ENCODE measurements around the gene SCTR.

The SCTR gene

DNA sequence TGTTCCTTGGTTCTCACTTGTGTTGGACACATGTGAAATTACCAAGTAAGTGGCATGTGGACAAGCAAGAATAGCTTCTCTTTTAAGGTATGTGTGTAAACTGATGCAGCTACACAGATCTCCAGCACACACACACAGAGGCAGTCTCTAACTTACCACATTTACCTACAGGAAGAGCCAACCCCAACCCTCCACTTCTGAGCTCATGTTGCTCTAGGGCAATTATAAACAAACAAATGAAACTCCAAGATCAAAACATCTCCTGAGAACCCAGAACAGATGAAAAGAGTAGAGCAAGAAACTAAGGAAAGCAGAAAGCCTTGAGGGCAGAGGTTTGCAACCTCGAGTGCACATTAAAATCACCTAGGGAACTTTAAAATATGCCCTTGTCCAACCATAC lies 108.7 kb downstream of the SCTR start:
- TF ChIP-seq, protein P1, sequence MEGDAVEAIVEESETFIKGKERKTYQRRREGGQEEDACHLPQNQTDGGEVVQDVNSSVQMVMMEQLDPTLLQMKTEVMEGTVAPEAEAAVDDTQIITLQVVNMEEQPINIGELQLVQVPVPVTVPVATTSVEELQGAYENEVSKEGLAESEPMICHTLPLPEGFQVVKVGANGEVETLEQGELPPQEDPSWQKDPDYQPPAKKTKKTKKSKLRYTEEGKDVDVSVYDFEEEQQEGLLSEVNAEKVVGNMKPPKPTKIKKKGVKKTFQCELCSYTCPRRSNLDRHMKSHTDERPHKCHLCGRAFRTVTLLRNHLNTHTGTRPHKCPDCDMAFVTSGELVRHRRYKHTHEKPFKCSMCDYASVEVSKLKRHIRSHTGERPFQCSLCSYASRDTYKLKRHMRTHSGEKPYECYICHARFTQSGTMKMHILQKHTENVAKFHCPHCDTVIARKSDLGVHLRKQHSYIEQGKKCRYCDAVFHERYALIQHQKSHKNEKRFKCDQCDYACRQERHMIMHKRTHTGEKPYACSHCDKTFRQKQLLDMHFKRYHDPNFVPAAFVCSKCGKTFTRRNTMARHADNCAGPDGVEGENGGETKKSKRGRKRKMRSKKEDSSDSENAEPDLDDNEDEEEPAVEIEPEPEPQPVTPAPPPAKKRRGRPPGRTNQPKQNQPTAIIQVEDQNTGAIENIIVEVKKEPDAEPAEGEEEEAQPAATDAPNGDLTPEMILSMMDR (IDR thresholded peaks at IDR 0.05), result no peak

DNA sequence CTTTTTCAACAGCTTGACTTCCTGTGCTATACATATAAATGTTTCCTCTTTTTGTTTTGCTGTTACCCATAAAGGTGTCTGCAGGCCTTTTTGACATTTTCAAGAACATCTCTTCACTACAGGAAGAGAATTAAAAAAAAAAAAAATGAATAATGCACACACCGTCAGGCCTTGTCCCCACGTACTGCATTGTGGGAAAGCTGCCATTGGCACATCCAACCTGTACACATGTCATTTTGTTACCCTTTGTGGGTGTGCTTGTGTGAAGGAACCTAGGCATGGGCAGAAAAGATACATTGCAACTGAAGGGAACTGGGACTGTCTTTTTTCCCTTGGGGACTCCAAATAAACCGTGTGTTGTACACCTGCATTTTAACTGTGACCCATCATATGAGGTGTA lies 109.4 kb downstream of the SCTR start:
- TF ChIP-seq, protein P1 (IDR thresholded peaks at IDR 0.05), result no peak

DNA sequence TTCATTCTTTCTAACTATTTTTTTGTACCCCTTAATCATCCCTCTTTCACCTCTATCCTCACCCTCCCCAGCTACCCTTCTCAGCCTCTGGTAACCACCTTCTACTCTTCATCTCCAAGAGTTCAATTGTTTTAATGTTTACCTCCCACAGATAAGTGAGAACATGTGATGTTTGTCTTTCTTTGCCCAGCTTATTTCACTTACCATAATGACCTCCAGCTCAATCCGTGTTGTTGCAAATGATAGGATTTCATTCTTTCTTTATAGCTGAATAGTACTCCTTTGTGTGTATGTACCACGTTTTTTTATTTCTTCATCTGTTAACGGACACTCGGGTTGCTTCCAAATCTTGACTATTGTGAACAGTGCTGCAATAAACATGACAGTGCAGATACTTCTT lies 114.8 kb downstream of the SCTR start:
- TF ChIP-seq, protein P1 (IDR thresholded peaks at IDR 0.05), result no peak

DNA sequence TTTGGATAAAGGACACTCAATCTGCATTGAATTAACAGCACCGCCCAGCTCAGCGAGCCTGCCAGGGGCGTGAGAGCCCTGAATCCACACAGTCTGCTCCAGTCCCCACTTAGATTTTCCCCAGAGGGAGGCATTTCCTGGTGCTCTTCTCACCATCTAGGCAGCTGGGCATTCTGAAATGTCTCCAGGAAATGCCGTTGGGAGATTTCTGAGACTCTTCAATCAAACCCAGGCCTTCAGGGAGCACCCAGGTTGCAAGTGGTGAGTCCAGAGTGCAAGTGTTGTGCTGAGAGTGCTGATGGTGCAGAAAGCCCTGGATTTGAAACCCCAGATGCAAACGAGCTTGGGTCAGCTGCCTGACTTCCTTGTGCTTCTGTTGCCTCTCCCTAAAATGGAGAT lies 116.1 kb downstream of the SCTR start:
- TF ChIP-seq, protein P1 (IDR thresholded peaks at IDR 0.05), result no peak

DNA sequence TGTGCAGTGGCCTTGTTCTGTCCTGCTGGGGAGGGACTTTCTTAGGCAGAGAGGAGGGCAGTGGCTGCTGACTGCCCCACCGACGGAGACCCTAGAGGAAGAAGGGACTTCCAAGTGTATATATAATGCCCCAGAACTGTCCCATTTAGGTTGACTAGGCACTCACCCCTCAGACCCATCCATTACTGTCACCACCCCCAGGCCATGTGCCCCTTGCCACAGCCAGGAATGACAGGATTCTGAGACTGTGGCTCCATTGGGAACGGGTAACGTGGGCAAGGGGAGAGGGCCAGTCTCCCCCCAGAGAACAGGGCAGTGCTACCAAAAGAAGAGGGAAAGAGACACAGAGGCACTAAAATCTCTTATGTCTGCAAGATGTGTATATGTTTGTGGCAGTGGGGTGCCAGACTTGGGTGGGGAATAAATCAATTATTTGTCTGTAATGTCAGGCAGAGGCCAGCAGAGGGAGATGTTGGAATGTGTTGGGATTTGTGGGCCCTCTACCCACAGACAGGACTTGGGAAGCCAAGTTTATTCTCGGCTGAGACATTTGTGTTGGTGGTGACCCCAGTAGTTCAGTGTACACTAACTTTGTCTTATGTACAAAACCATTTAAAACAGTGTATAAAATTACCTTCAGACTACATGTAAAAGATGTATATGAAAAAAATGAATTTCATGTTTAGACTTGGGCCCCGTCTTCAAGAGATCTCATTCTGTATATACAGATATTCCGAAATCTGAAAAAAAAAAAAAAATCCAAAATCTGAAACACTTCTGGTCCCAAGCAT lies 116.7 kb downstream of the SCTR start:
- TF ChIP-seq, protein P1 (IDR thresholded peaks at IDR 0.05), result peak; percentile 73

DNA sequence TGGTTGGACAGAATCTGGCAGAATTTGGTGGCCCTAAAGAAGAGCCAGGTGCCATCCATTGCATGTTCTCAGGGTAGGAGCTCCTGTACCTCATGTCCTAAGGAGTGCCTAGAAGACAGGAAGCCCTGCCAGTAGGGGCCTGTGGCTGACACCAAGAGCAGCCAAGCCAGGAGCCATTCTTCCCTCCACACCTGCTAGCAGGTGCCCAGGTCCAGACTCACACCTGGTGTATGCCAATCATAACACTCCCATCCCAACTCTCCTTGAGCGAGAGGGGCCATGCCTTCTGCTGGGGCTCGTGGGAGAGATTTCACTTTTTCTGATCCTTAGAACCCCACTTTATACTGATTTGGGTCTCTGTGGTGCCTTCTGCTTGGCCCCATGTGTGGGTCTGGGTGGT lies 119.1 kb downstream of the SCTR start:
- TF ChIP-seq, protein P1 (IDR thresholded peaks at IDR 0.05), result no peak

DNA sequence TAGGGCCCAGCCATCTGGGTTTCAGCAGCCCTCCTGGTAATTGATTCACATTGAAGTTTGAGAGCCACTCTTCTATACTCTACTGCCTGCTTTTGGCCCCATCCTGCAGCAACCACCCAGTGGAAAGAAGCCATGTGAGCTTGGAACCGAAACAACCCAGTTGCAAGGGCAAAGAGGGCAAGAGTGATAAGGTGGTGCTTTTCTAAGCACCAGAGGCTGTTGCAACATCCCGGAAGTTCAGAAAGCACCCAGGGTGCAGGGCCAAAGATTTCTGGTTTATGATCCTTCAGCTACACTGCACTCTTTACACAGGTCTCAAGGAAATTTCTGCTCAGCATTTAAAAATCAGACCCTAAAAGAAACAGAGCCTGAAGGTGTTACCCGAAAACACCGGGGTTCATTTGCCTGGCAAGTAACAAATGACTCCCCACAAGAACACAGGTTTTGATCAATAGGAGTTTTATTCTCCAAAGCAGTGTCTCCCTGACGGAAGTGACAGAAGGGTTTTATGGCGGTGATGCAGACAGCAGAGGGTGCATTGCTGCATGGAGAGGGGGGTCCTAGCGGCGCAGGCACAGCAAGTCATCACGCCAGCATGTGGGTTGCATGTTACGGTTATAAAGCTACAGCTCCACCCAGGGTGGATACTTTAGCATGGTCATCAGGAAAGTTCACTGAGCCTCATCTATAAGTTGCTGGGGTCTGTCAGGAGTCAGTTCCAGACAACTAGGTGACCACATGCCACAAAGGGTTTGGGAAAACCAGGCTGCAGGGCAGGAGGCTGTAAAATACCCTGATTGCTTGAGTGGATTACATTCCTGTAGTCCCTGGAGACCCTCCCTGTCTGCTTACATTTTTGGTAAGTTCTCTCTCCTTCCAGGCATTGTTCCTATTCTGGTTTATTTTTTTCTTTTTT lies 121.4 kb downstream of the SCTR start:
- TF ChIP-seq, protein P1 (IDR thresholded peaks at IDR 0.05), result no peak

Measured in LNCAP (cell line).